NCI-H82 treated with DMSO at 0.1 percent for 48 hours (cell line): ENCODE results near the gene CDAN1.
"Not testable (repeated sequence)": the region's sequence is repeated elsewhere in the genome, so short reads cannot be mapped to it uniquely, and the experiment has no call there.

Experiments used
- DNase-seq: peaks from one replicate; lab custom pipeline; 2025; ENCODE audit not compliant: unreplicated experiment; lab: John Stamatoyannopoulos, UW

The CDAN1 gene

GRCh38 chr15:42712584-42712983, 24.3 kb downstream of the CDAN1 start:
- DNase-seq = no peak

GRCh38 chr15:42711746-42712145, 25.2 kb downstream of the CDAN1 start:
- DNase-seq = no peak

GRCh38 chr15:42710662-42711061, 26.3 kb downstream of the CDAN1 start:
- DNase-seq = no peak

GRCh38 chr15:42707873-42708544, 28.9 kb downstream of the CDAN1 start:
- no peak for DNase-seq

DNA sequence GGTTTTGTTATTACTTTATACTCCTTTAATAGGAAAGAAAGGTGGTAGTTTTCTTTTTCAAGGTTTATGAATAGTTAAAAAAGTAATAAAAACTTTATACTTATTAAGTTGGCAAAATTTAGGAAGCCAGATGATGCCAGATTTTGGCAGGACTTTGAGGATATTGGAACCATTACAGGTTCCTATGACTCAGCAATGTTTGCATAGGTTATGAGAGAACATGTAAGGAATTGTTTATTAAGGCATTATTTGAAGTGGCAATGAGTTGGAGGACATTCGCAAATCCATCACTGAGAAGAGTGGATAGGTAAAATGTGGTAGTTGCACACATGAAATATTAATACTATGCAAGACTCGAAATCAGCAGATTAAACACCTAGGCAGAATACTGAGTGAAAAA, 29.9 kb downstream of the CDAN1 start:
- no peak for DNase-seq

DNA sequence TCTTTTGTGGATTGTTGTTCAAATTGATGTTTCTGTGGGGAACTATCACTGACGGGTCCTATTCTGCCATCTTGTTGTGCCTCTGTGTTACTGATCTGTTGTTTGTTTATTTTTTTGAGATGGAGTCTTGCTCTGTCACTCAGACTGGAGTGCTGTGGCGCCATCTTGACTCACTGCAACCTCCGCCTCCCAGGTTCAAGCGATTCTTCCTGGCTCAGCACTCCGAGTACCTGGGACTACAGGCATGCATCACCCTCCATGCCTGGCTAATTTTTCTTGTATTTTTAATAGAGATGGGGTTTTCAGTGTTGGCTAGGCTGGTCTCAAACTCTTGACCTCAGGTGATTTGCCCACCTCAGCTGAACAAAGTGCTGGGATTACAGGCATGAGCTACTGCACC, 31.6 kb downstream of the CDAN1 start:
- DNase-seq = no peak

- peak; percentile 21 for DNase-seq
These were observed 32.4 kb downstream of the CDAN1 start for GRCh38 chr15:42704492-42704926.

GRCh38 chr15:42696626-42697025, 40.3 kb downstream of the CDAN1 start:
- DNase-seq = no peak

GRCh38 chr15:42695527-42696071, 41.3 kb downstream of the CDAN1 start:
- no peak for DNase-seq

DNA sequence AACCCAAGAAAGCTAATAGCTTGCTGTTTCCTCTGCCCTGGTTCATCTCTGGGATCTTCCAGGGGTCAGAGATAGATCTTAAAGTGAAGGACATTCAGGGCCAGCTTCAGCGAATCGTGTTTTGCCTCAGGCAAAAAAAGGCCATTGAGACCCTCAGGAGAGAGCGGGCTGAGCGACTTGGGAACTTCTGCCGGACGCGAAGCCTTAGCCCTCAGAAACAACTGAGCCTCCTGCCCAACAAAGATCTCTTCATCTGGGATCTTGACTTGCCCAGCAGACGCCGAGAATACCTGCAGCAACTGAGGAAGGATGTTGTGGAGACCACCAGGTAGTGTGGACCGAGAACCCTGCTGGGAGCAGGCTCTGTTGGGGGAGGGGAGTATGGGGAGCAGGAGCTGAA, 42.5 kb downstream of the CDAN1 start:
- DNase-seq = no peak

DNA sequence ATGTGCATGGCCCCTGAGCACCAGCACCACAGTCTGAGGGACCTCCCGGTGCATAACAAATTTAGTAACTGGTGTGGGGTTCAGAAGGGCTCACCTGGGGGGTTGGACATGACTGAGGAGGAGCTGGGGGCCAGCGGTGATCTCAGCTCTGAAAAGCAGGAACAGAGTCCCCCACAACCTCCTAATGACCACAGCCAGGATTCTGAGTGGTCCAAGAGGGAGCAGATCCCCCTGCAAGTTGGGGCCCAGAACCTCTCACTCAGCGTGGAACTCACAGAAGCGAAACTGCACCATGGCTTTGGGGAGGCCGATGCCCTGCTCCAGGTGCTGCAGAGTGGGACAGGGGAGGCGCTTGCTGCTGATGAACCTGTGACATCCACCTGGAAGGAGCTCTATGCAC, 43.0 kb downstream of the CDAN1 start:
- DNase-seq = no peak

GRCh38 chr15:42693496-42693895, 43.4 kb downstream of the CDAN1 start:
- no peak for DNase-seq

GRCh38 chr15:42692997-42693396, 43.9 kb downstream of the CDAN1 start:
- DNase-seq = no peak

- DNase-seq = no peak
These were observed 44.4 kb downstream of the CDAN1 start for GRCh38 chr15:42692536-42692935.

DNA sequence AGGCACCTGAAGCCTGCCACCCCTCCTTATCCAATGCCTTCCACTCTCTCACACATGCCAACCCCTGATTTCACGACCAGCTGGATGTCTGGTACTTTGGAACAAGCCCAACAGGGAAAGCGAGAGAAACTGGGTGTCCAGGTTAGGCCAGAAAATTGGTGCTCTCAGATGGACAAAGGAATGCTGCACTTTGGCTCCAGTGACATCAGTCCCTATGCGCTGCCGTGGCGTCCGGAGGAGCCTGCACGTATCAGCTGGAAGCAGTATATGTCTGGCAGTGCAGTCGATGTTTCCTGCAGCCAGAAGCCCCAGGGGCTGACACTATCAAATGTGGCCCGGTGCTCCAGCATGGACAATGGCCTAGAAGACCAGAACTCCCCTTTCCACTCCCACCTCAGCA, 45.2 kb downstream of the CDAN1 start:
- no peak for DNase-seq

- DNase-seq = no peak
These were observed 45.6 kb downstream of the CDAN1 start for GRCh38 chr15:42691308-42691707.

- DNase-seq = no peak
These were observed 48.6 kb downstream of the CDAN1 start for GRCh38 chr15:42688301-42688700.

DNA sequence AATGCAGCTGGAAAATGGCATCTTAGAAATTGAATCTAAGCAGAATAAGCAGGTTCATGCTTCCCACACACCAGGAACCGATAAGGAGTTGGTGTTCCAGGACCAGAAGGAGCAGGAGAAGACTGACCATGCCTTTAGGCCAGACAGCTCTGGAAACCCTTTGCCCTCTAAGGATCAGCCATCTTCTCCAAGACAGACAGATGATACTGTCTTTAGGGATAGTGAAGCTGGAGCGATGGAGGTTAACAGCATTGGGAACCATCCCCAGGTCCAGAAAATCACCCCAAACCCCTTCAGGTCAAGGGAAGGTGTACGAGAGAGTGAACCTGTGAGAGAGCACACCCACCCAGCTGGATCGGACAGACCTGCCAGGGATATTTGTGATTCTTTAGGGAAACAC, 49.2 kb downstream of the CDAN1 start:
- DNase-seq = no peak

- DNase-seq = no peak
These were observed 50.6 kb downstream of the CDAN1 start for GRCh38 chr15:42686281-42686680.

DNA sequence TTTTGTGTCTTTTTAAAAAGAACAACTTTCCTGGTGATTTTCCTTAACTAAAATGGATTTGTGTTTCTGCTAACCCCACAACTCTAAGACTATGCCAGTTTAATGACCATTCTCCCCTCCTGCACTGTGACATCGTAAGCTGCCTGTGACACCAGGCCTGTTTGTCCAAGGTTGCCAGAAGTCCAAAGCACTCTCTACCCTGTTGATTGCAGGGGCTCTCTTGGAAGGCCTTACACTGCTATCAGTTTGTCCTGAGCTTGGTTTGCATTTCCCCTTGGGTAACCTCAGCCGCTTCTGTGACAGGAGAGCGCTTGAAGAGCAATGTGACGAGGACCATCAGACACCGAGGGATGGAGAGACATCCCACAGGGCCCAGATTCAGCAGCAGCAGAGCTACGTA, 55.8 kb downstream of the CDAN1 start:
- no peak for DNase-seq

DNA sequence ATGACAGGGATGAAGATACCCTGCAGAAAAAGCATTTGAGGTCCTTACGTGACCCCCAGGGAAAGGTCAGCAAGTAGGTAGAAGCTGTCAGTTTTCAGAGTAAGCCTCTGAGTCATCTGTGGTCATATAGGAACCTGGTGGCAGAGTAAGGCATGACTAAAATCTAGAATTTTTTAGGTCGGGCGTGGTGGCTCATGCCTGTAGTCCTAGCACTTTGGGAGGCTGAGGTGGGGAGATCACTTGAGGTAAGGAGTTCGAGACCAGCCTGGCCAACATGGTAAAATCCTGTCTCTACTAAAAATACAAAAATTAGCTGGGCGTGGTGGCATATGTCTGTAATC, 56.8 kb downstream of the CDAN1 start:
- DNase-seq = not testable (repeated sequence)

- no peak for DNase-seq
These were observed 57.4 kb downstream of the CDAN1 start for GRCh38 chr15:42679285-42680141.
